ENCODE results near the gene SRRM3.

- no peak for TF ChIP-seq EZH2 (IDR thresholded peaks at IDR 0.05; ENCODE audit: insufficient read depth, poor library complexity, severe bottlenecking)
- no peak for TF ChIP-seq EZH2phosphoT487 (IDR thresholded peaks at IDR 0.05; ENCODE audit: insufficient read depth, low read depth)
Measured at GRCh38 chr7:76231583-76231982, 29.9 kb downstream of the SRRM3 start.
